Measurements from ENCODE around the gene OR4D1. TPM values are rescaled to one million over a fixed set of nuclear protein-coding genes. Genes with fewer than 3 reads are reported as not detected.

The OR4D1 gene
- total RNA-seq, 1 experiment from 2014 or later = not detected

DNA sequence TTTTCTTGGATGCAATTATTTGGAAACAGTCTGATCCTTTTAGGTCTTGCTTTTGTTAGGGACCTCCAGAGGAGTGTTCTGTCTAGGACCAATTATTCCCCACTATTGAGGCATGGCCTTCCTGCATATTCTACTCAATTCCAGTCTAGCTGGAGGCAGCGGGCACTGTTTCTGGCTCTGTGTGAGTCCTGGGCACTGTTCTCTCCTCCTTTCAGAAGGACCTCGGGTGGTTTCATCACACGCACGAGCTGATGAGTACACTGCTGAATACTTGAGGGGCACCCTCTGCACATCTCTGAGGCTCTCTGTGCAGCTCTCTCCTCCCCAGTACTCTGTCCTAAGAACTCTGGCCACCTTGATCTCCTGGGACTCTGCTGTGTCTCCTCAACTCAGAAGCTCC is 34.2 kb upstream of the OR4D1 start:
- Histone ChIP-seq H3K4me1 (no peaks in the 10 kb centered on the region), H3K36me3 (ENCODE audit: control insufficient read depth, insufficient read depth, low read length) (no peaks in the 10 kb centered on the region), H3K27me3 (replicated peaks; ENCODE audit: control insufficient read depth, insufficient read depth, low read length) (no peaks in the 10 kb centered on the region), H3K4me3 (ENCODE audit: low read depth, low read length) (no peak overlapping the region), H3K9me3 (no peaks in the 10 kb centered on the region)
- no peak overlapping the region for H3K4me3 Mint-ChIP-seq (ENCODE audit: unreplicated experiment)
- no TSS peak for BruUV-seq (replicated peaks)
- TF ChIP-seq, protein P1, sequence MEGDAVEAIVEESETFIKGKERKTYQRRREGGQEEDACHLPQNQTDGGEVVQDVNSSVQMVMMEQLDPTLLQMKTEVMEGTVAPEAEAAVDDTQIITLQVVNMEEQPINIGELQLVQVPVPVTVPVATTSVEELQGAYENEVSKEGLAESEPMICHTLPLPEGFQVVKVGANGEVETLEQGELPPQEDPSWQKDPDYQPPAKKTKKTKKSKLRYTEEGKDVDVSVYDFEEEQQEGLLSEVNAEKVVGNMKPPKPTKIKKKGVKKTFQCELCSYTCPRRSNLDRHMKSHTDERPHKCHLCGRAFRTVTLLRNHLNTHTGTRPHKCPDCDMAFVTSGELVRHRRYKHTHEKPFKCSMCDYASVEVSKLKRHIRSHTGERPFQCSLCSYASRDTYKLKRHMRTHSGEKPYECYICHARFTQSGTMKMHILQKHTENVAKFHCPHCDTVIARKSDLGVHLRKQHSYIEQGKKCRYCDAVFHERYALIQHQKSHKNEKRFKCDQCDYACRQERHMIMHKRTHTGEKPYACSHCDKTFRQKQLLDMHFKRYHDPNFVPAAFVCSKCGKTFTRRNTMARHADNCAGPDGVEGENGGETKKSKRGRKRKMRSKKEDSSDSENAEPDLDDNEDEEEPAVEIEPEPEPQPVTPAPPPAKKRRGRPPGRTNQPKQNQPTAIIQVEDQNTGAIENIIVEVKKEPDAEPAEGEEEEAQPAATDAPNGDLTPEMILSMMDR (IDR thresholded peaks at IDR 0.05; ENCODE audit: insufficient read depth in 1 of 2, low read depth in 1 of 2, low read length in 1 of 2, severe bottlenecking in 1 of 2, unreplicated experiment in 1 of 2) = no peak
- no peaks in the 10 kb centered on the region for H3K36me3 Mint-ChIP-seq (ENCODE audit: insufficient read depth, unreplicated experiment)
- H3K4me1 Mint-ChIP-seq (ENCODE audit: low read depth, unreplicated experiment) = no peaks in the 10 kb centered on the region
- DNase-seq = no peak
- peaks cover 10% of the 10 kb centered on the region for H3K27me3 Mint-ChIP-seq (ENCODE audit: insufficient read depth, unreplicated experiment)
- ChIA-PET CTCF (interaction anchor here (0.6 kb wide), 1 partner anchor 225 kb away, joined by 3 read pairs; no protein-coding TSS in a partner anchor), POLR2A (interaction anchor here (1.1 kb wide), 1 partner anchor 31 kb away, joined by 3 read pairs; no protein-coding TSS in a partner anchor)
- intact Hi-C loops (cut with micrococcal nuclease; ENCODE audit: unreplicated experiment) = loop anchor here (1.0 to 10.0 kb wide), 4 partner anchors 115 to 439 kb away; no protein-coding TSS in a partner anchor
- no peaks in the 10 kb centered on the region for H3K9me3 Mint-ChIP-seq (ENCODE audit: unreplicated experiment)
- H3K27ac Mint-ChIP-seq (ENCODE audit: unreplicated experiment) = no peak overlapping the region

DNA sequence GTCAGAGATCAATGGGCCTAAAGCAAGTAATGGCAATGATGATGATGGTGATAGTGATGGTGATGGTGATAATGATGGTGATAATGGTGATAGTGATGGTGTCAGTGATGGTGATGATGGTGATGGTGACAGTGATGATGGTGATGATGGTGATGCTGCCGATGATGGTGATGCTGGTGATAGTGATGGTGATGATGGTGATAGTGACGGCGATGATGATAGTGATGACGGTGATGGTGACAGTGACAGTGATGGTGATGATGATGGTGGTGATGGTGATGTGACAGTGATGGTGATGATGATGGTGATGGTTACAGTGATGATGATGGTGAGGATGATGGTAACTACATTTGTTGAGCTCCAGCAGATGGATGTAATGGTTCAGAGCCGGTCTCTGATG is 30.8 kb upstream of the OR4D1 start:
- ChIA-PET CTCF (no interaction called here), POLR2A (no interaction called here)
- Mint-ChIP-seq H3K4me1 (ENCODE audit: low read depth, unreplicated experiment) (no peaks in the 10 kb centered on the region), H3K27ac (ENCODE audit: unreplicated experiment) (no peak overlapping the region), H3K9me3 (ENCODE audit: unreplicated experiment) (no peaks in the 10 kb centered on the region), H3K27me3 (ENCODE audit: insufficient read depth, unreplicated experiment) (peaks cover 18% of the 10 kb centered on the region), H3K4me3 (ENCODE audit: unreplicated experiment) (no peak overlapping the region), H3K36me3 (ENCODE audit: insufficient read depth, unreplicated experiment) (no peaks in the 10 kb centered on the region)
- Histone ChIP-seq H3K27me3 (replicated peaks; ENCODE audit: control insufficient read depth, insufficient read depth, low read length) (no peaks in the 10 kb centered on the region), H3K4me3 (ENCODE audit: low read depth, low read length) (no peak overlapping the region), H3K9me3 (no peaks in the 10 kb centered on the region), H3K4me1 (no peaks in the 10 kb centered on the region), H3K36me3 (ENCODE audit: control insufficient read depth, insufficient read depth, low read length) (no peaks in the 10 kb centered on the region)
- DNase-seq = no peak
- BruUV-seq (replicated peaks) = no TSS peak
- intact Hi-C loops (cut with micrococcal nuclease; ENCODE audit: unreplicated experiment) = loop anchor here (10.0 kb wide), 1 partner anchor 443 kb away; no protein-coding TSS in a partner anchor
- TF ChIP-seq, protein P1 (IDR thresholded peaks at IDR 0.05; ENCODE audit: insufficient read depth in 1 of 2, low read depth in 1 of 2, low read length in 1 of 2, severe bottlenecking in 1 of 2, unreplicated experiment in 1 of 2) = no peak

DNA sequence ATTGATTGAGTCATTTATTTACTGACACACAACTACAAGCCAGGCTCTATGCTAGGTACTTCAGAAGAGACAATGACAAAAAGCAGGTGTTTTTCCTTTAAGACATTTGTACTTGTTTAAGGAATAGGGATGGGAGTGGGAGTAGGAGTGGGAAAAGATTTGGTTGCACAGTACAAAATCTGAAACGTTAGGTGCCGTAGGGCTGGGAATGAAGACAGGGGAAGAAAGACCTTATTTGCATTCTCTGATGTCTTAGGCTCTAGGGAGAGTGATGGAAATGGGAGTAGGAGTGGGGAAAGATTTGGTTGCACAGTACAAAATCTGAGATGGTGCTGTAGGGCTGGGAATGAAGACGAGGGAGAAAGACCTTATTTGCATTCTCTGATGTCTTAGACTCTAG is 28.7 kb upstream of the OR4D1 start:
- Histone ChIP-seq H3K4me1 (no peaks in the 10 kb centered on the region), H3K4me3 (ENCODE audit: low read depth, low read length) (no peak overlapping the region), H3K27me3 (replicated peaks; ENCODE audit: control insufficient read depth, insufficient read depth, low read length) (no peaks in the 10 kb centered on the region), H3K36me3 (ENCODE audit: control insufficient read depth, insufficient read depth, low read length) (no peaks in the 10 kb centered on the region), H3K9me3 (no peaks in the 10 kb centered on the region)
- peaks cover 21% of the 10 kb centered on the region for H3K27me3 Mint-ChIP-seq (ENCODE audit: insufficient read depth, unreplicated experiment)
- H3K27ac Mint-ChIP-seq (ENCODE audit: unreplicated experiment) = no peak overlapping the region
- DNase-seq = no peak
- ChIA-PET CTCF (interaction anchor here (1.0 kb wide), 1 partner anchor 120 kb away, joined by 3 read pairs; no protein-coding TSS in a partner anchor), POLR2A (interaction anchor here (1.0 kb wide), 1 partner anchor 37 kb away, joined by 5 read pairs; no protein-coding TSS in a partner anchor)
- H3K9me3 Mint-ChIP-seq (ENCODE audit: unreplicated experiment) = no peaks in the 10 kb centered on the region
- intact Hi-C loops (cut with micrococcal nuclease; ENCODE audit: unreplicated experiment) = loop anchor here (10.0 kb wide), 1 partner anchor 445 kb away; no protein-coding TSS in a partner anchor
- no TSS peak for BruUV-seq (replicated peaks)
- no peaks in the 10 kb centered on the region for H3K36me3 Mint-ChIP-seq (ENCODE audit: insufficient read depth, unreplicated experiment)
- H3K4me1 Mint-ChIP-seq (ENCODE audit: low read depth, unreplicated experiment) = no peaks in the 10 kb centered on the region
- no peak overlapping the region for H3K4me3 Mint-ChIP-seq (ENCODE audit: unreplicated experiment)
- TF ChIP-seq, protein P1 (IDR thresholded peaks at IDR 0.05; ENCODE audit: insufficient read depth in 1 of 2, low read depth in 1 of 2, low read length in 1 of 2, severe bottlenecking in 1 of 2, unreplicated experiment in 1 of 2) = no peak

Data from Caco-2 (cell line).